HG03571 (cell line): Measurements from ENCODE around the gene PLIN4.

ENCODE experiments used
- ATAC-seq: cut with Tn5 transposase; IDR thresholded peaks from one replicate; pipeline ENCODE4 v1.9.1; 2021; ENCODE audit not compliant: unreplicated experiment

PLIN4 gene

GRCh38 chr19:4493104-4493928, 25.0 kb downstream of the PLIN4 start:
- ATAC-seq: no peak

GRCh38 chr19:4492337-4493103, 25.8 kb downstream of the PLIN4 start:
- ATAC-seq: no peak

GRCh38 chr19:4491446-4491845, 26.8 kb downstream of the PLIN4 start:
- ATAC-seq: no peak

- ATAC-seq: no peak
Measured at GRCh38 chr19:4488496-4488895, 29.8 kb downstream of the PLIN4 start.

GRCh38 chr19:4487572-4487971, 30.7 kb downstream of the PLIN4 start:
- ATAC-seq: no peak

GRCh38 chr19:4483385-4483784, 34.9 kb downstream of the PLIN4 start:
- ATAC-seq: no peak

GRCh38 chr19:4482721-4483364, 35.4 kb downstream of the PLIN4 start:
- no peak for ATAC-seq

GRCh38 chr19:4477034-4477801, 41.1 kb downstream of the PLIN4 start:
- no peak for ATAC-seq

- no peak for ATAC-seq
Measured at GRCh38 chr19:4474514-4475022, 43.7 kb downstream of the PLIN4 start.

- ATAC-seq: no peak
Measured at GRCh38 chr19:4473763-4474513, 44.3 kb downstream of the PLIN4 start.

- no peak for ATAC-seq
Measured at GRCh38 chr19:4473011-4473762, 45.1 kb downstream of the PLIN4 start.

- peak; percentile 3 for ATAC-seq
Measured at GRCh38 chr19:4472174-4472974, 45.9 kb downstream of the PLIN4 start, which contains the start of gene HDGFL2. HDGFL2 (plus strand) TSS chr19:4472297; CDS start chr19:4472351, 54 bp downstream.

- peak; percentile 67 for ATAC-seq
Measured at GRCh38 chr19:4471403-4472173, 46.7 kb downstream of the PLIN4 start.

- no peak for ATAC-seq
Measured at GRCh38 chr19:4467835-4468234, 50.5 kb downstream of the PLIN4 start.

GRCh38 chr19:4464815-4465581, 53.3 kb downstream of the PLIN4 start:
- no peak for ATAC-seq

GRCh38 chr19:4457654-4458395, 60.5 kb downstream of the PLIN4 start, which contains the start of gene UBXN6:
UBXN6 (minus strand) TSS chr19:4457794; CDS start chr19:4457697, 97 bp downstream.
- peak; percentile 79 for ATAC-seq
